HG02870 (cell line): ENCODE results near the gene TCAIM.
A peak's percentile ranks its signal among the peaks of the same experiment; 100 is the strongest.

Experiments used
- ATAC-seq: cut with Tn5 transposase; IDR thresholded peaks from one replicate; pipeline ENCODE4 v1.9.1; 2021; ENCODE audit warnings: mild to moderate bottlenecking, moderate library complexity; ENCODE audit not compliant: unreplicated experiment

The TCAIM gene

DNA sequence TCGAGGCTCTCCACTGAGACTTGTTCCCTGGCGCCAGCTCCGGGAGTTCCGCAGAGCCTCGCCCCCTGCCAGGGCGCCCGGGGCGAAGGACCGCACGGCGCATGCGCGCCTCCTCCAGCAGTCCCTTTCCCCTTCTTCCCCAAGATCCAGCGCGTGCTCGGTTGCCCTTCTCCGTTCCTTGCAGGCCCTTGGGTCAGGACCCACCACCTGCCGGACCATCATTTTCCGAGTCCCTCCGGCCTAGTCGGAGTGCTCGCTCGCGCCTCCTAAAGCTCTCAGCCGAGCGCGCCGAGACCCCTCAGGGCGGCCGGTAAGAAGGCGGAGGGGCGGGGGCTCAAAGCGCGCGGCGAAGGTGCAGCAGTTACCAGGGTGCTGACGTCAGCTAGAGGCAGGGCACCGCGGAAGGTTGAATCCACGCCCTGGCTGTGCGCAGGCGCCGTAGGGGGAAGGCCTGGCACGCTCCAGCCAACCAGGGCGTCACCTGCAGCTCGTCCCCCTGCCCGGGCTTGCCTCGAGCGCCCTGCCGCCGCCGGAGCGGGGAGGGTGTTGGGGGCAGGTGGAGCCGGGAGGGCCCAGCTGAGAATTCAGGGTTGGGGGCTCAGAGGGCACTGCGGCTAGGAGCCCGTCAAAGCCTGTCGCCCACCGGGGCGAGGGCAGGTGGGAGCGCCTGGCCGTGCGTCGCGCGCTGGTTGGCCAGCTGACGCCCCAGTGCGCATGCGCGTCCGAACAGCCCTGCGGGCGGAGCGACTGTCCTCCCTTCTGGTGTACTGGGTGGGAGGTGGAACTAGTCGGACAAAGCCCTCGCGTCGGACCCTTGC is at the start of gene TCAIM:
TCAIM (plus strand) TSS at position 757 of the 818 bp plus-strand sequence. CDS start 16,017 bp downstream, outside the sequence.
- peak; percentile 93 for ATAC-seq

DNA sequence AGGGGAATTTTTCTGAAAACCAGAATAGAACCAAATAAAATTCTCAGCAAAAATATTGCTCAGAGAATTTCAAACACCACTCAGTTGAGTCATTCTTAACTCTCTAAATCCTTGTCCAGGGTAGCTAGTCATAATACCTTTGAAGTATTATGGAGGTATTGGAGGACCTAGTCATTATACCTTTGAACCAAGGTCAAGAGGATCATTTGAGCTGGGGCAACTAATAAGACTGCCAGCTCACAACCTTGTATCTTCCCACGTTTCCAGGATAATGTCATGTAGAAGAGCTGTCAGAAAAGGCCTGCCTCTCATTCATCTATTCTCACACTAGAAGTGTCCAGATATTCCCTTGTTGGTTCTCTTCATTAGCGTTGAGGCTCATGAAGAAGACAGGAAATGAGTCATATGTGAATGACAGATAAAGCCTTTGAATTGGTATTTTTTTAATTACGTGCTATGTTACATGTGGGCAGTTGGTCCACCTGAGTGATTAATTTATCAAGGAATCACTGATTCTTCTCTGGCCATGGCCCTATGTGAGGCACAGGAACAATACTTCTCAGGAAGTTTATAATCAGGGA is 48.6 kb upstream of the TCAIM start:
- no peak for ATAC-seq

GRCh38 chr3:44292276-44292675 is 46.3 kb upstream of the TCAIM start:
- ATAC-seq, result no peak

DNA sequence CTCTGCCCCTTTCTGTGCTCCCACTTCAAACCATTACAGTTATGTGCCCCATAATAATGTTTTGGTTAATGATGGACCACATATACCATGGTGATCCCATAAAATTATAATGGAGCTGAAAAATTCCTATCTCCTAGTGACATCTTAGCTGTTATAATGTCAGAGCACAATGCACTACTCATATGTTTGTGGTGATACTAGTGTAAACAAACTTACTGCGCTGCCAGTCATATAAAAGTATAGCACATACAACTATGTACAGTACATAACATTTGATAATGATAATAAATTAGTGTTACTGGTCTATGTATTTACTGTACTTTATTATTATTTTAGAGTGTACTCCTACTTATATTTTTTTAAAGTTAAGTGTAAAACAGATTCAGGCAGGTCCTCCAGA is 45.6 kb upstream of the TCAIM start:
- ATAC-seq, result no peak

DNA sequence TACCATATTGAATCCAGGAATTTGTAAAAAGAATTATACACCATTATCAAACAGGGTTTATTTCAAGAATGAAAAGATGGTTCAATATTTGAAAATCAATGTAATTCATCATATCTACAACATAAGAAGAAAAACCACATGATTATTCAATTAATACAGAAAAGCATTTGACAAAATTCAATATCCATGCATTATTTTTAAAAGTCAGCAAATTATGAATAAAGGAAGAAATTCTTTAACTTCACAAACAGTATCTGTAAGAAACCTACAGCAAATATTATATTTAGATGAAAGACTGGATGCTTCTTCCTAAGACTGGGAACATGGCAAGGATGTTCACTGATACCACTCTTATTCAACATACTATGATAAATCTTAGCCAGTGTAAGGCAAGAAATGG is 41.3 kb upstream of the TCAIM start:
- no peak for ATAC-seq

DNA sequence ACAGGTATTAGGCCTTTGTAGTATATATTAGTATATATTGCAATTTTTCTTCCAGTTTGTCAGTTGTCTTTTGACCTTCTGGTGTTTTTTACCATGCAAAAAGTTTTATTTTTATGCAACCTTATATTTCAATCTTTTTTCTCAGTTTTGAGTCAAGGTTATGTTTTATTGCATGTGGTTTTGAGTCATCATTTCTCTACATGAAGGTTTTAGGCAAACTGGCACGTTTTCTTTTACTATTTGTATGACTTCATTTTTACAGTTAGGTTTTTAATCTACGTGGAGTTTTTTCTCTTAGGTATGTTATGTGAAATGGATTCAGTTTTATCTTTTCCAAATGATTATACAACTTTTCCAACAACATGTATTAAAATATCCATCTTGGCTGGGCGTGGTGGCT is 36.8 kb upstream of the TCAIM start:
- no peak for ATAC-seq

- ATAC-seq, result no peak
Observed at GRCh38 chr3:44309500-44309899, 29.1 kb upstream of the TCAIM start.

- ATAC-seq, result no peak
Observed at GRCh38 chr3:44318891-44319311, 19.7 kb upstream of the TCAIM start.

- no peak for ATAC-seq
Observed at GRCh38 chr3:44321335-44321734, 17.2 kb upstream of the TCAIM start.

GRCh38 chr3:44323341-44323955 is 15.1 kb upstream of the TCAIM start:
- no peak for ATAC-seq

GRCh38 chr3:44324584-44324983 is 14.0 kb upstream of the TCAIM start:
- ATAC-seq, result no peak

DNA sequence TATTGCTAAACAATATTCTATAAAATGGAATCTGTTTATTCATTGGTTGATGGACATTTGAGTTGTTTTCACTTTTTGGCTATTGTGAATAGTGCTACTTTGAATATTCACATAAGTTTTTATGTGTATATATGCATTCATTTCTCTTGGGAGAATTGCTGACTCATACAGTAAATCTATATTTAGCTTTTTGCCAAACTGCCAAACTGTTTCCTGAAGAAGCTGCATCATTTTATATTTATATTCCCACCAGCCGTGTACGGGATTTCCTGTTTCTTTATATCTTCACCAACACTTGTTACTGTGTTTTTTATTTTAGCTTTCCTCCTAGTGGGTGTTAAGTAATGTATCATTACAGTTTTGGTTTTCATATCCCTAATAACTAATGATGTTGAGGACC is 12.5 kb upstream of the TCAIM start:
- ATAC-seq, result no peak

GRCh38 chr3:44326515-44326914 is 12.1 kb upstream of the TCAIM start:
- no peak for ATAC-seq

GRCh38 chr3:44329946-44330345 is 8.6 kb upstream of the TCAIM start:
- ATAC-seq, result no peak

- ATAC-seq, result no peak
Observed at GRCh38 chr3:44330444-44330843, 8.1 kb upstream of the TCAIM start.

DNA sequence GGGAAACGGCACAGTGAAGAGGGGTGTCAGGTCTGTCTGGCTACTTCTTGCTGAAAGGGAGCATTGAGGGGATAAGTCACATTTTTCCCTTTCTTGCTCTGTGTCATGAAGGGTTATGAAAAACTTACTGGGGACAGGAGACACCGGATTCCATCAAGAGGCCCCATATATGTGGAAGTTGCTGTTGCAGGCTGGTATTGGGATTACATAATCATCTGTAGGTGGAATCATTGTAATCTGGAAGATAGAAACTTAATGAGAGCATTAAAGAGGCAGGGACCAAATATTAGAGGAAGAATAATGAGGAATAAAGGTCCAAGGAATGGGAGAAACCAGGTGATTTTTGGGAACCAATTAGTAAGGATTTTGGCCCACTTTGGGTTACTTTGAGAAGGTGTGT is 4.2 kb upstream of the TCAIM start:
- no peak for ATAC-seq

DNA sequence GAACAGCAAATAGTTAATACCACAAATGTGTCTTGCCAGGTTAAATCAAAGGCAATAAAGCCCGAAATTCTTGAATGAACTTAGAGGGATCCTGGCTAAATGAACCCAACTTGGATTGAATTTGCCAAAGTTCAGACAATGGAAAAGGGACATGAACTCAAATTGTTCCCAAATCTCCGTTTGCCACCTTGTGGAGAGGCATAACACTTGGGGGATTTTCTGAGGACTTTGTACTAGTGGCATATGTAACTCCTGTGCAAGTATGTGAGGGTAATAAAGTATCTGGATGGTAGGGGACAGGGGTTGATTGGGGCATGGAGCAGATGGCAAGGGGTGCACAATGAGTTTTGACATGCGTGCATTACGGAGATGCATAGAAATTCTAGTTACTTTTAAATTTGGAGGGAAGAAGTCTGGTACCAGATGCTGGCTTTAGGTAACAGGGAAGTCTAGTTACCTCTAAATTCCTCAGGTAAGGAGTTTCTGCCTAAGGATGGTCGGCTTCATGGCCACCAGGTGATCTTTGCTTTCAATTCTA is 1.2 kb upstream of the TCAIM start:
- ATAC-seq, result no peak

DNA sequence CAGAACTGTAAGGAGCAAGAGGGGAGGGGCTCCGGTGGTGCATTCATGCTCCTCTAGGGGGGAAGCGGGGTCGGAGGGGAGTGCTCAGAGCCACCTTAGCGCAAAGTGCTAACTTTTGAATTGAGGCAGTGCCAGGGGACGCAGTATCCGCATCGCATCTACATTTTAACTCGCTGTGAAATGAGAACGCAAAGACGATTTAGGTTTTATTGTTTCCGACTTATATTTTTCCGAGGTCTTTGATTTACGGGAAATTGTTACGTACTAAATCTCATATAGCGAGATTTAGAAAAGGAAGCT is 212 bp downstream of the TCAIM start:
- ATAC-seq, result no peak

- no peak for ATAC-seq
Observed at GRCh38 chr3:44339181-44340057, 853 bp downstream of the TCAIM start.

DNA sequence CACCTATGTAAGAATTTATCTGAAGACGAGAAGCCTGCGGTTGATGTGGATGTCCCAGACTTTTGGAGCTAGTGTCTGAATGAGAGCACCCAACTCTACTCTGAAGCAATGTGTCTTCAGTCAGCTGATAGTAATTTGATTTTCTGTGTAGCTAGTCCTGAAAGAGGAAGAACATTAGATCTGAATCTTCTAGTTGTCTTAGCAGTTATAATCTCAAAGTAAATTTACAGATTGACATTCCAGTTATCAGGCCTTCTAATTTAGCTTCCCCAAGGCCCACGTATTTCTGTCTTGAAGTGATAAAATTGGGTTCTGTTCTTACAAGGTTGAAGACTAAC is 1.5 kb downstream of the TCAIM start:
- ATAC-seq, result no peak

DNA sequence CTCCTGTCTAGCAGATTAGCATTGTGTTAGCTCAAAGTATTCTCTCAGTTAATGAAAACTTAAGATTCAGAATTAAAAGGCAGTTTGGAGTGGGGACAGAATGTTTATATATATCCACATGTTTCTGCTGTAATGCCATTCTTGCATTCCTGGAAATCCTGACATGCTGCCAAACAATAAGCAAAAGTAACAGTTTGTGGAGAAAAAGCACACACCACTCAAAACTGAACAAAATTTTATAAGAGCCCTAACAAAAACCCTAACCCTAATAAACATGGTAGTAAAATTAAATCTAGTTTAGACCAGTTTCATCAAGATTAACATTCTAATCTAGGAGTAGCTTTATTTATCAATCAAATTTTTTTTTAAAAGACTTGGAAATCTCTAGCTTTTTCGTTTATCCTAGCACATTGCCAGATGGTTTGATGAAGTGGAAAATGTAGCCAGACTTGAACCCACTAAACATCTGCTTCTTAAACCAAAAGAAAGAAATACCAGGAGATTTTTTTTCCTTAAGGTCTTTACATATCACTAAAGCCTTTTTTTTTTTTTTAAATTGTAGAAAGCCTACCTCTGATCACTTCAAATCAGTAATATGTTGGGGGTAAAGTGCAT is 3.7 kb downstream of the TCAIM start:
- no peak for ATAC-seq
